ENCODE measurements around the gene TMPRSS7.

Gene TMPRSS7

GRCh38 chr3:112129925-112130637, 95.5 kb downstream of the TMPRSS7 start:
- DNase-seq: no peak

GRCh38 chr3:112130638-112130993, 96.1 kb downstream of the TMPRSS7 start:
- DNase-seq: no peak
